HEK293T (cell line): ENCODE results near the gene HSPH1.

Experiments used
- BHLHE40 ChIP-seq: fragments of 450-650 bp; IDR thresholded peaks from 2 replicates; pipeline ENCODE4 v1.6.1; 2016; ENCODE audit warnings: mild to moderate bottlenecking, moderate library complexity, borderline replicate concordance
- CTBP1 ChIP-seq: fragments of 450-650 bp; IDR thresholded peaks from 2 replicates; pipeline ENCODE4 v1.6.1; 2016; ENCODE audit warnings: borderline replicate concordance
- FOXA1 ChIP-seq: fragments of 450-650 bp; IDR thresholded peaks from 2 replicates; pipeline ENCODE4 v1.6.1; 2016; ENCODE audit warnings: mild to moderate bottlenecking
- FOXK2 ChIP-seq: fragments of 450-650 bp; IDR thresholded peaks from 2 replicates; pipeline ENCODE4 v1.6.1; 2016; ENCODE audit warnings: mild to moderate bottlenecking
- FOXM1 ChIP-seq: fragments of 450-650 bp; IDR thresholded peaks from 2 replicates; pipeline ENCODE4 v1.6.1; 2017; ENCODE audit warnings: mild to moderate bottlenecking, borderline replicate concordance
- HDGF ChIP-seq: fragments of 450-650 bp; IDR thresholded peaks from 2 replicates; pipeline ENCODE4 v1.6.1; 2017; ENCODE audit warnings: antibody characterized with exemption, borderline replicate concordance
- L3MBTL2 ChIP-seq: fragments of 450-650 bp; conservative IDR thresholded peaks from 2 replicates; pipeline ENCODE4 v1.6.1; 2016; ENCODE audit warnings: mild to moderate bottlenecking
- LEF1 ChIP-seq: fragments of 450-650 bp; IDR thresholded peaks from 2 replicates; pipeline ENCODE4 v1.6.1; 2017; ENCODE audit warnings: mild to moderate bottlenecking, borderline replicate concordance
- NFRKB ChIP-seq: fragments of 450-650 bp; IDR thresholded peaks from 2 replicates; pipeline ENCODE4 v1.6.1; 2016; ENCODE audit warnings: mild to moderate bottlenecking, moderate library complexity
- SP1 ChIP-seq: fragments of 450-650 bp; IDR thresholded peaks from 2 replicates; pipeline ENCODE4 v1.6.1; 2017
- SUZ12 ChIP-seq: fragments of 450-650 bp; IDR thresholded peaks from 2 replicates; pipeline ENCODE4 v1.6.1; 2016; ENCODE audit warnings: mild to moderate bottlenecking
- TARDBP ChIP-seq: fragments of 450-650 bp; IDR thresholded peaks from 2 replicates; pipeline ENCODE4 v1.6.1; 2016
- ZNF384 ChIP-seq: fragments of 450-650 bp; IDR thresholded peaks from 2 replicates; pipeline ENCODE4 v1.6.1; 2016
- TF ChIP-seq, protein P1 (sequence below): fragments of 450-650 bp; IDR thresholded peaks from 2 replicates; pipeline ENCODE4 v1.6.1; 2016

DNA sequence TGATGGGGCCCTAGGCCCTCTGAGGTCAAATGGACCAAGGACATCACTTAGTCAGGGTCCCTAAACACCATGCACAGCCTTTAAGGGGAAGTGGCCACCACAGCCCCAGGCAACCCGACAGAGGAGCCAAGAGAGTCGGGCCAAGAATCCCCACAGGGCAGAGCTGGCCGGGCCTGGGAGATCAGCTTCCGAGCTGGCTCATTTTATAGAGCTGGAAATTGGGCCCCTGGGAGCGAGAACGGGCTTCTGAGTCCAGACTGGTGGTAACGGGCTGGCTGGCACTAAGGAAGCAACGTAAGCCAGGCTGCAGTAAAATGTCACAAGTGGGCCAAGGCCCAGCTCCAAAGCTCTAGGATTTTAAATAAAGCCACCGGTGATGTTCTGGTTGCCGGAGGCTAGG lies 51.1 kb downstream of the HSPH1 start:
- TF ChIP-seq NFRKB: no peak
- TF ChIP-seq L3MBTL2: no peak
- TF ChIP-seq BHLHE40: no peak
- no peak for TF ChIP-seq SUZ12
- no peak for TF ChIP-seq LEF1
- TF ChIP-seq CTBP1: no peak
- no peak for TF ChIP-seq SP1
- no peak for TF ChIP-seq TARDBP
- no peak for TF ChIP-seq ZNF384
- TF ChIP-seq FOXK2: no peak
- TF ChIP-seq HDGF: no peak
- no peak for TF ChIP-seq FOXA1
- TF ChIP-seq FOXM1: no peak
- TF ChIP-seq, protein P1, sequence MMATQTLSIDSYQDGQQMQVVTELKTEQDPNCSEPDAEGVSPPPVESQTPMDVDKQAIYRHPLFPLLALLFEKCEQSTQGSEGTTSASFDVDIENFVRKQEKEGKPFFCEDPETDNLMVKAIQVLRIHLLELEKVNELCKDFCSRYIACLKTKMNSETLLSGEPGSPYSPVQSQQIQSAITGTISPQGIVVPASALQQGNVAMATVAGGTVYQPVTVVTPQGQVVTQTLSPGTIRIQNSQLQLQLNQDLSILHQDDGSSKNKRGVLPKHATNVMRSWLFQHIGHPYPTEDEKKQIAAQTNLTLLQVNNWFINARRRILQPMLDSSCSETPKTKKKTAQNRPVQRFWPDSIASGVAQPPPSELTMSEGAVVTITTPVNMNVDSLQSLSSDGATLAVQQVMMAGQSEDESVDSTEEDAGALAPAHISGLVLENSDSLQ: no peak
